HFF-Myc (cell line): Measurements from ENCODE around the gene GIT2.

ENCODE experiments used
- DNase-seq: peaks from one replicate; pipeline ENCODE4 v3.0.0-alpha.2; 2011; ENCODE audit warnings: low read depth; ENCODE audit errors: extremely low read depth
- H3K4me3 ChIP-seq: replicated peaks from 2 replicates; pipeline ENCODE4 v1.5.1; 2011; ENCODE audit warnings: low read depth, mild to moderate bottlenecking, control low read depth, low read length
- TF ChIP-seq, protein P1 (sequence below): IDR thresholded peaks from 2 replicates; pipeline ENCODE4 v1.5.1; 2012; ENCODE audit warnings: mild to moderate bottlenecking, low read depth, low read length, control low read depth; ENCODE audit errors: missing control alignments

The GIT2 gene

DNA sequence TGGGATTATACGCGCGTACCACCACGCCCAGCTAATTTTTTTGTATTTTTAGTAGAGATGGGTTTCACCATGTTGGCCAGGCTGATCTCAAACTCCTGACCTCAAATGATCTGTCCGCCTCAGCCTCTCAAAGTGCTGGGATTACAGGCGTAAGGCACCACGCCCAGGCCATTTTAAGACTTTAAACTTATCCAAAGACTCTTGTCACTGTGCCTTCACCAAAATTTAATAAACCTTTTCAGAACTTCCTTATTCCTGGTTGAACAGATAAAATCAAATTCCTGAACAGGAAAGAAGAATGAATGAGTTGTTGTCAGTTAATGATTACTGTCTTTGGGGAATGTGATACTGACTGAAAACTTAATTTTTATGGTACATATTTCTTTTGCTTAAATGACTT, 37.8 kb downstream of the GIT2 start:
- no peak overlapping the region for H3K4me3 ChIP-seq
- TF ChIP-seq, protein P1, sequence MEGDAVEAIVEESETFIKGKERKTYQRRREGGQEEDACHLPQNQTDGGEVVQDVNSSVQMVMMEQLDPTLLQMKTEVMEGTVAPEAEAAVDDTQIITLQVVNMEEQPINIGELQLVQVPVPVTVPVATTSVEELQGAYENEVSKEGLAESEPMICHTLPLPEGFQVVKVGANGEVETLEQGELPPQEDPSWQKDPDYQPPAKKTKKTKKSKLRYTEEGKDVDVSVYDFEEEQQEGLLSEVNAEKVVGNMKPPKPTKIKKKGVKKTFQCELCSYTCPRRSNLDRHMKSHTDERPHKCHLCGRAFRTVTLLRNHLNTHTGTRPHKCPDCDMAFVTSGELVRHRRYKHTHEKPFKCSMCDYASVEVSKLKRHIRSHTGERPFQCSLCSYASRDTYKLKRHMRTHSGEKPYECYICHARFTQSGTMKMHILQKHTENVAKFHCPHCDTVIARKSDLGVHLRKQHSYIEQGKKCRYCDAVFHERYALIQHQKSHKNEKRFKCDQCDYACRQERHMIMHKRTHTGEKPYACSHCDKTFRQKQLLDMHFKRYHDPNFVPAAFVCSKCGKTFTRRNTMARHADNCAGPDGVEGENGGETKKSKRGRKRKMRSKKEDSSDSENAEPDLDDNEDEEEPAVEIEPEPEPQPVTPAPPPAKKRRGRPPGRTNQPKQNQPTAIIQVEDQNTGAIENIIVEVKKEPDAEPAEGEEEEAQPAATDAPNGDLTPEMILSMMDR: no peak
- DNase-seq: no peak

DNA sequence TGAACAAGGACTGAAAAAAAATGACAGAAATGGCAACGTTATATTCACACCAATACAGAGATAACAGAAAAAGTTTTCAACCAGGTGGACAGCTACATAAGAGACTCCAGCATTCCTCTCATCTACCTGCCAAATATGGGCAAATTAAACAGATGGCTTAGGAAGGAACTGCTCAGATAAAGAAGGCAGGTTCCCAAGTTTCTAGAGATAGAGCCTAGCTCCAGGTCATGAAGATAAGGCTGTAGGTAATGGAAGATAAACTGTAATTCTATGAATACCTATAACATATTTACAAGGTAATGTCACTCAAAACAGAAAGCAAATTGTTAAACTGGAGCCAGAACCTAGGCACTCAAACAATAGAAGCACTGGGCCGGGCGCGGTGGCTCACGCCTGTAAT, 42.5 kb downstream of the GIT2 start:
- no peak overlapping the region for H3K4me3 ChIP-seq
- TF ChIP-seq, protein P1: no peak
- no peak for DNase-seq

GRCh38 chr12:109952873-109953272, 43.3 kb downstream of the GIT2 start:
- no peak overlapping the region for H3K4me3 ChIP-seq
- TF ChIP-seq, protein P1: no peak
- DNase-seq: no peak

DNA sequence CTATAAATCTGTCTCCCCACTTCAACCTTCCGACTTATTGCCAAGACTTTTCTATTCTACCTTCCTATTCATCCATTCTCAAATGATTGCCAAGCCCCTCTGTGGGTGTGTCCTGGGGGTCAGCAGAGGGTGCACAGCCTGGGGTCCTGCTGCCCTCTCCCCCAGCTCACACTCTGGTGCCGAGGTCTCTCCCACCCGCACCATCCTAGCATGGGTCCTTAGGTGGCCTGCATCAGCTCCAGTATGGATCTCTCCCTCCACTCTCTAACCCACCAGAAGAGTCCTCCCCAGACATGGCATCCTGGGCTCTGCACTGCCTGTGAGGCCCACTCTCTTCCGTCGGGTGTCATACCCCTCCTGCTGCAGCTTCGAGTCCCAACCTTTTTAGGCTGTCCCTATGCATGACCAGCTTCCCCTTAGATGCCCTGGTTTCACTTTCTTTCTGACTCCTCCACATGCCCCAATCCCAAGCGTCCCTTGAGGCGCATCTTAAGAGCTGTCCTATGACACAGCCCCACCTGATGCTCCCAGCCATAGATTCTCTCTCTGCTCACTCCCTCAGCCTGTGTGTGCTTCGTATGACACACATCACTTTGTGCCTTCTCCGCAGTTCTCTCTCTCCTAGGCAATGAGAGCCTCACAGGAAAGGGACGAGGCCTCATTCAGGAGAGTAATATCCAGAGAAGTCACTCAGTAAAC, 43.9 kb downstream of the GIT2 start:
- no peak overlapping the region for H3K4me3 ChIP-seq
- TF ChIP-seq, protein P1: no peak
- no peak for DNase-seq

DNA sequence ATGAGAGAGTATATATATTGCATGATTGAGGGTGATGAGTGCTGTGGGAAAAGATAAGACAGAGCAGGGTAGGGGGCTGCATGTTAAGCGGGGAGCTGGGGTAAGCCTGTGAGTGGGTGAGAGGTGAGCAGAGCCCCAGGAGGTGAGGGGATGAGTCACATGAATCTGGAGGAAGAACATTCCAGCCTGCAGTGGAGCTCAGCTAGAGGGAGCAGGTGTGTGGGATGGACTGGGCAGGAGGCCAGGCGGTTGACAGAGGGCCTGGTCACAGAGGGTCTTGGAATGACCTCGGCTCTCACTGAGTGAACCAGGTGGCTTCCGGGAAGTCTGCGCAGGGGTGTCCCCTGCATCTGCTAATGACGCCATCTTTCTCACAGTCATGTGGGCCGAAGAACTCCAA, 44.4 kb downstream of the GIT2 start:
- no peak for DNase-seq
- TF ChIP-seq, protein P1: no peak
- no peak overlapping the region for H3K4me3 ChIP-seq

GRCh38 chr12:109951136-109951535, 45.0 kb downstream of the GIT2 start:
- H3K4me3 ChIP-seq: no peak overlapping the region
- TF ChIP-seq, protein P1: no peak
- DNase-seq: no peak

DNA sequence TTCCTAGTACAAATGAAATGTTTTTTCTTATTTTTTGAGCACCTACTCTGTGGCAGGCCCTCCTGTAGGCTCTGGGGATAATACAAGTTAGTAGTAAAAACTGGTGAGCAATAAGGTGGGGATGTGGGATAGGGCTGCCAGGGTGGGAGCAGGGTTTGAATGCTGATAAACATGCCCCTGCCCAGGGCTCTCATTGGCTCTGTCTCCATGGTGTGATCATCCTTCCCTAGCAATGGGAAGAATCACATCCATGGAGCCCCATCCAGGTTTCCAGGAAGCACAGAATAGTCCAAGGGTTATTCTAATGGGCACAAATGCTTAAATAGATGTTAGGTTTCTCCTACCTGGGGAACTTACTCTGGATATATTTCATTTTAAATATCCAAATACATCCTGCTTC, 45.5 kb downstream of the GIT2 start:
- TF ChIP-seq, protein P1: no peak
- H3K4me3 ChIP-seq: no peak overlapping the region
- no peak for DNase-seq
